ENCODE data around the gene GCNT1. TPM values are rescaled to one million over a fixed set of nuclear protein-coding genes. Genes with fewer than 3 reads are reported as not detected.

The GCNT1 gene
- total RNA-seq, 6 experiments from 2014 or later = 15.0 to 26.2 (median 19.7) TPM

GRCh38 chr9:76456202-76456926 lies 2.6 kb upstream of the GCNT1 start:
- DNase-seq = no peak
- H3K36me3 Mint-ChIP-seq (ENCODE audit: low read depth) = no peaks in the 10 kb centered on the region
- no peaks in the 10 kb centered on the region for H3K27me3 Mint-ChIP-seq (ENCODE audit: insufficient read depth)
- H3K4me3 Mint-ChIP-seq = no peak overlapping the region; the same call in 1 of the 2 replicates
- no peaks in the 10 kb centered on the region for H3K9me3 Mint-ChIP-seq
- peak overlapping the region; percentile 47; the same call in 1 of the 2 replicates for H3K27ac Mint-ChIP-seq
- peaks cover 49% of the 10 kb centered on the region for H3K4me1 Mint-ChIP-seq (ENCODE audit: low read depth)
- TF ChIP-seq, protein P1, sequence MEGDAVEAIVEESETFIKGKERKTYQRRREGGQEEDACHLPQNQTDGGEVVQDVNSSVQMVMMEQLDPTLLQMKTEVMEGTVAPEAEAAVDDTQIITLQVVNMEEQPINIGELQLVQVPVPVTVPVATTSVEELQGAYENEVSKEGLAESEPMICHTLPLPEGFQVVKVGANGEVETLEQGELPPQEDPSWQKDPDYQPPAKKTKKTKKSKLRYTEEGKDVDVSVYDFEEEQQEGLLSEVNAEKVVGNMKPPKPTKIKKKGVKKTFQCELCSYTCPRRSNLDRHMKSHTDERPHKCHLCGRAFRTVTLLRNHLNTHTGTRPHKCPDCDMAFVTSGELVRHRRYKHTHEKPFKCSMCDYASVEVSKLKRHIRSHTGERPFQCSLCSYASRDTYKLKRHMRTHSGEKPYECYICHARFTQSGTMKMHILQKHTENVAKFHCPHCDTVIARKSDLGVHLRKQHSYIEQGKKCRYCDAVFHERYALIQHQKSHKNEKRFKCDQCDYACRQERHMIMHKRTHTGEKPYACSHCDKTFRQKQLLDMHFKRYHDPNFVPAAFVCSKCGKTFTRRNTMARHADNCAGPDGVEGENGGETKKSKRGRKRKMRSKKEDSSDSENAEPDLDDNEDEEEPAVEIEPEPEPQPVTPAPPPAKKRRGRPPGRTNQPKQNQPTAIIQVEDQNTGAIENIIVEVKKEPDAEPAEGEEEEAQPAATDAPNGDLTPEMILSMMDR (IDR thresholded peaks at IDR 0.05) = no peak

- Mint-ChIP-seq H3K4me1 (ENCODE audit: low read depth) (peaks cover 31% of the 10 kb centered on the region), H3K27ac (peak overlapping the region; percentile 76), H3K4me3 (peak overlapping the region; percentile 95), H3K9me3 (no peaks in the 10 kb centered on the region), H3K36me3 (ENCODE audit: low read depth) (no peaks in the 10 kb centered on the region), H3K27me3 (ENCODE audit: insufficient read depth) (no peaks in the 10 kb centered on the region)
- TF ChIP-seq, protein P1 (IDR thresholded peaks at IDR 0.05) = peak; percentile 68
- DNase-seq = peak; percentile 62
Measured at GRCh38 chr9:76459694-76460635, 983 bp downstream of the GCNT1 start.

- Mint-ChIP-seq H3K9me3 (no peaks in the 10 kb centered on the region), H3K4me3 (no peak overlapping the region), H3K36me3 (ENCODE audit: low read depth) (peaks cover 5% of the 10 kb centered on the region), H3K27ac (no peak overlapping the region), H3K27me3 (ENCODE audit: insufficient read depth) (no peaks in the 10 kb centered on the region), H3K4me1 (ENCODE audit: low read depth) (peaks cover 30% of the 10 kb centered on the region)
- TF ChIP-seq, protein P1 (IDR thresholded peaks at IDR 0.05) = no peak
- no peak for DNase-seq
Measured at GRCh38 chr9:76462126-76462525, 3.1 kb downstream of the GCNT1 start.

- H3K4me3 Mint-ChIP-seq = no peak overlapping the region
- H3K27ac Mint-ChIP-seq = no peak overlapping the region
- H3K36me3 Mint-ChIP-seq (ENCODE audit: low read depth) = peaks cover 9% of the 10 kb centered on the region
- peaks cover 30% of the 10 kb centered on the region for H3K4me1 Mint-ChIP-seq (ENCODE audit: low read depth)
- H3K27me3 Mint-ChIP-seq (ENCODE audit: insufficient read depth) = no peaks in the 10 kb centered on the region
- no peaks in the 10 kb centered on the region for H3K9me3 Mint-ChIP-seq
- TF ChIP-seq, protein P1 (IDR thresholded peaks at IDR 0.05) = no peak
- no peak for DNase-seq
Measured at GRCh38 chr9:76463211-76463610, 4.2 kb downstream of the GCNT1 start.

GRCh38 chr9:76464706-76465105 lies 5.7 kb downstream of the GCNT1 start:
- Mint-ChIP-seq H3K4me3 (no peak overlapping the region), H3K36me3 (ENCODE audit: low read depth) (peaks cover 13% of the 10 kb centered on the region), H3K27me3 (ENCODE audit: insufficient read depth) (no peaks in the 10 kb centered on the region), H3K9me3 (no peaks in the 10 kb centered on the region), H3K4me1 (ENCODE audit: low read depth) (peaks cover 25% of the 10 kb centered on the region), H3K27ac (no peak overlapping the region)
- no peak for DNase-seq
- TF ChIP-seq, protein P1 (IDR thresholded peaks at IDR 0.05) = no peak

All from HFFc6 (cell line).